Pulmonary artery endothelial cell (primary cell): ENCODE measurements around the gene ITGB3. TPM values are rescaled to one million over a fixed set of nuclear protein-coding genes. Genes with fewer than 3 reads are reported as not detected.
"Not testable (repeated sequence)": the region's sequence is repeated elsewhere in the genome, so short reads cannot be mapped to it uniquely, and the experiment has no call there.

Source experiments
- DNase-seq: peaks from one replicate; pipeline ENCODE4 v3.0.0-alpha.2; 2011; ENCODE audit warnings: low read depth, low spot score
- total RNA-seq: library from RNA; depleted of rRNA; stranded (reverse); fragments of >200 nt; gene quantifications from 2 replicates; pipeline ENCODE4 v1.2.3, GENCODE V29; 2014

Gene ITGB3
- total RNA-seq, 1 donor from 2014 or later = 104 TPM

DNA sequence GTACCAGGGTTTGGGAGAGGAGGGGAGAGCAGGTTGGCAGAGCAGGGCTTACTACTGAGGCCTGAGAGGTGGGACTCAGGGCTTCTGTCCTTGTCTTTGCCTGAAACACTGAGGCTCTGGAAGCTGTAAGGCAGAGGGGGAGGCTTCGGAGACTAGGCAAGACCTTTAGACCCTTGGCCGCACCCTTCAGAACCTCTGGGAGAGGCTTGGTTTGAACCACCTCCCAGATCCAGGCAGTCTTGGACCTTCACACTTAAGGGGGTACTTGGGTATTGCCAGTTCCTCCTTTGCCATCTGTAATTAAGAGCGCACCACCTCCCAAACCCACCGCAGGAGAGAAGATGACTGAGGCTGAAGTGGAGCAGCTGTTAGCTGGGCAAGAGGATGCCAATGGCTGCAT lies 31.6 kb upstream of the ITGB3 start:
- no peak for DNase-seq

DNA sequence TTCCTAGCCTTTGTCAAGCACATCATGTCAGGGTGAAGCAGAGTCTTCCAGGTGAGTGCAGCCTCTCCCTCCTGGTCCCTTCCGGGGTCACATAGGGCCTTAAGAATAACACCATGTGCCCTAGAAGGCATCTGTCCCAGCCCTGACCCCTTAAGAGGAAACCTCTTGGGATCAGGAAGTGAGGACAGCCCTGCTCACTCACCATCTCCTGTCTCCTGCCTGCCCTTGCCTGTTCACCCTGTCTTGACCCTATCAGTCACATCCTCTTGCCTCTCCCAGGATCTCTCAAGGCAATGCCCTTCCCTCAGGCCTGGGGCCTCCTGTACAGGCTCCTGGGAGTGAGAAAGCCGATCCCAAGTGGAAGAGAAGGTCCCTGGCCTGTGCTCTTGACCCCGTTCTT lies 30.6 kb upstream of the ITGB3 start:
- DNase-seq = peak; percentile 30

DNA sequence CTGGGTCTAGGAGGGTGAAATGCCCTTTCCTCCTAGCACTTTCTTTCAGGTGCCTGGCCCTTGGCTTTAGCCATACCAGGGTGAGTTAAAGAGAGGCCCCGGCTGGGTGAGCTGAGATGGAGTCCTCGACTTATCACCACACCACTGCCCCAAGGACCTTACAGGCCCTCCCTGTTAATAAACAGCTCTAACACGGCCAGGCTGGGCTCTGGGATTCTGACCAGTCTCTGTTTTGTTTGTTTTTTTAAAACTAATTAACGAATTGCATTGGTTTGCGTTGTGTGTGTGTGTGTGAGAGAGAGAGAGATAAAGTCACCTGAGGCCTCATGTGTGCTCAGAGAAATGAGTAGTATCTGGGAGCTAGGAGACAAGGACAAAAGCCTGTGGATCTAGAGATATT lies 30.2 kb upstream of the ITGB3 start:
- DNase-seq = no peak

DNA sequence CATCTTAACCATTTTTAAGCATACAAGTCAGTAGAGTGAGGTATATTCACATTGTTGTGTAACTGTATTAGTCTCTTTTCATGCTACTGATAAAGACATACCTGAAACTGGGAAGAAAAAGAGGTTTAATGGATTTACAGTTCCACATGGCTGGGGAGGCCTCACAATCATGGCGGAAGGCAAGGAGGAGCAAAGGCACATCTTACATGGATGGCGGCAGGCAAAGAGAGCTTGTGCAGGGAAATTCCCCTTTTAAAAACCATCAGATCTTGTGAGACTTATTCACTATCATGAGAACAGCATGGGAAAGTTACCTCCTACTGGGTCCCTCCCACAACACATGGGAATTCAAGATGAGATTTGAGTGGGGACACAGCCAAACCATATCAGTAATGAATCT lies 29.6 kb upstream of the ITGB3 start:
- not testable (repeated sequence) for DNase-seq

DNA sequence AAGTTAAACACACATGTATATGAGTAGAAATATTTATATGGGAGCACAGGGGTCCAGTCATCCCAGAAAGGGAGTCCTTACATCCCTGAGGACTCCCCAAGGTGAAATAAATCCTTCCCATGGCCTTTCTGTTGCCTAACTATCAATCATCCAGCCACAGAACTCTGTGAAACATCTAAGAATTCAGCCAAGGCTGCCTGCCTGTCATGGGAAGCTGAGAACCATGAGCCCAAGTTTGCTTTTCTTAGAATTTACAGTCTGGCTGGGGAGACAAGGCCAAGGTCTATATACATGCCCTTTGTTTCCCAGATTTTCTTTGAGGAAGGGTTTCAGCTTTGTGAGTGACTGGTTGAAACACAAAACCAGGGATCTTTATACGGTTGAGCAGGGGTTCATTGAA lies 28.7 kb upstream of the ITGB3 start:
- peak; percentile 11 for DNase-seq

DNA sequence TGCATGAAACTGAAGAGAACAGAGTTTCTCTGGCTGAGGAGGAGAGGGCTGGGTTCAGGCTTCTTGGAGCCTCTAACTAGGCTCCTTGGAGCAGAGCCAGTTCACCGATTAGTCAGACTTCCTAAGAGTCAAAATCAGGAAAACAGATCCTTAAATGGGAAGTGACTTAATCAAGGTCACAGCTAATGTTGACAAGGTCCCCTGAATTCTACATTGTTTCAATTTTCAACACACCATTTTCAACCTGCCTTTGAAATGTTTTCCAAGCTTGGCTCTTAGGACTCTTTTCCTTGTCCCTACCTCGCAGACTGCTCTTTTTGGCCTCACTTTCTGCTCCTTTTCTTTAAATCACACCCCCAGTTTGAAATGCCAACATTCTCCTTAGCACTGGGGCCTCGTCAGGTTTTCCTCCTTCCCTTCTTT lies 28.2 kb upstream of the ITGB3 start:
- DNase-seq = peak; percentile 99

DNA sequence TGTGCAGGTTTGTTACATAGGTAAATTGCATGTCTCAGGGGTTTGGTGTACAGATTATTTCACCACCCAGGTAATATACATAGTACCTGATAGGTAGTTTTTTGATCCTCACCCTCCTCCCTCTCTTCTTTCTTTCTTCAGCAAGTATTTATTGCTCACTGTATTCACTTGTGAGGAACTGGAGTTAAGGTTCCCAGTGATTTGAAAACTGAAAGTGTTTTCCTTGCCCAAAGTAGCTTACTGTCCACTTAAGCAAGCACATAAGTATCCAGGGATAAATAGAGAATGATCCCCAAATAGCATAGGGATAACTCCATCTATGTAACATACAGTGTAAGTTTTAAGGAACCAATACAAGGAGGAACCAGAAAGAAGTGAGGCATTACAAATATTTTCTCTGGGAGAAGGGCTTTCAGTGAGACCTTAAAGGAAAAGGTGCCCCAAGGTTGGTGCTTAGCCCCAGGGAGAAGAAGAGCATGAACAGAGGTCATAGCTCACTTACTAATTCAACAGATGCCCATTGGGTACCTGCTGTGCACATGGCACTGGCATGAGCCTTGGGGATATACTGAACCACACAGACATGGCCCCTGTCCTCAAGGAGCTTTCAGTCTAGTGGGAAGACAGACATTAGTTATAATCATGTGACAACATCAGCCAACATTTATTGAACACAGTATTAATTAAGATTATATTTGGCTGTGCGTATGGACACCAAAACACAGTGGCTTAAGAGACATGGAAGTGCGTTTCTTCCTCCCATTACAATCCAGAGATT lies 27.5 kb upstream of the ITGB3 start:
- no peak for DNase-seq

DNA sequence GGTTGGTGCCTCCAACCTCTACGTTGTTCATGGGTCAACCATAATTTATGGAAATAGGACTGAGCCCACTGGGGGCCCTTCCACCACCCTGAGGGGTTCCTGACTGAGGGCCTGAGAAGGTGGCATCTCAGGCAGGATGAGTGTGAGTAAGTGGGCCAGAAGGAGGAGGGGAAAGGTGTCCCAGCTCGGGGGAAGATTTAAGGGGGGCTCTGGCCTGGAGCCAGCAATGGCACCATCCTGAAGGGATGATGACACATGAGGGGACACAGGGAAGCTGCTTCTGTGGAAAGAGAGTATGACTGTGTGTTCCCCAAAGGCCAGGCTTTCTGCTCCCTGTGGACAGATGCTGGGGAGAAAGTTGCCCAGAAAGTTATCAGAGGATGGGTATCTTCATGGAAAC lies 25.8 kb upstream of the ITGB3 start:
- no peak for DNase-seq

DNA sequence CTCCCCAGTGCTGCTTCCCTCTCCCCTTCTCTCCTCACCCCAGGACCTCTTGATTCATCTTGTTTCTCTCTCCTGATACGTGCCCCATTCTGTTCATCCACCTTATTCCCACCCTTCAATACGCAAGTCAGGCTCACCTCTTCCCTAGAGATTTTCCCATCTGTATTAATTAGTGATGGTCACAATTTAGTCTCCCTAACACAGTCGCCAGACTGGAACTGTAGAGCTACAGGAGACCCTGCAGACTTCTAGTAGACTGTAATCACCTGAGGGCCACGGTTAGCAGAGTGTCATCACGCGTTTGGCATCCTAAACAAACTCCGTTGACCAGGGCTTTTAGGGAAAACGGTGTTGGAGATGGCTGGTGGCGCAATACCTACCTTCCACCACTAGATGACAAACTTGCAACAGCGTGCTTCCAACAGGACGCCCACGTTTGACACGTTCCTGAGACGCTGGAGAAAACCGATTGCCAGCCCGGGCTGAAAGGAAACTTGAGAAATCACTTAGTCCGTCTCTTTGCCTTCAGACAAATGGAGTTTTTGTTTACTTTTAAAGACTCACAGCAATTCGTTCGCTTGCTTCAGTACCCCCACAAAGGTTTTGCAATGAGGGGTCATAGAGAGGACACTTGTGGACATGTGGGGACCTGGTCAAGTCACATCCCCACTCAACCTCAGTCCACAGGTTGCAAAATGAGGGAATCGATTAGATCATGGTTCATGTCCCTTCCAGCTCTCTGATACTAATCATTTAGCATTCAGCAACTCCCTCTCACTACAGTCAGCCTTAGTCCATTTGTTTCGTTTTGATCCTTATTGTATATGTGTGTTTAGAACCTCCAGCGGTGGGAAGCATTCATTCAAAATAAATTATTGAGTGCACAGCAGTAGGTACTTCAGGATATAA lies 23.8 kb upstream of the ITGB3 start:
- DNase-seq = peak; percentile 84

DNA sequence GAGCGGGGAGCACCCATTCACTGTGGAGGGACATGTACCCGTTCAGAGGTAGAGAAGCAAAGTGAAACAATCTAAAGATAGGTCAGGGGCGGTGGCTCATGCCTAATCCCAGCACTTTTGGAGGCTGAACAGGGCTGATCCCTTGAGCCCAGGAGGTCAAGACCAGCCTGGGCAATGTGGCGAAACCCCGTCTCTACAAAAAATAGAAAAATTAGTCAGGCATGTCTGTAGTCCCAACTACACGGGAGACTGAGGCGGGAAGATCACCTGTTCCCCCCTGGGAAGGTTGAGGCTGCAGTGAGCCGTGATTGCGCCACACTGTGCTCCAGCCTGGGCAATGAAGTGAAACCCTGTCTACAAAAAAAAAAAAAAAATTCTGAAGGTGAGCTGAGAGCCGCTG lies 22.8 kb upstream of the ITGB3 start:
- DNase-seq = no peak

DNA sequence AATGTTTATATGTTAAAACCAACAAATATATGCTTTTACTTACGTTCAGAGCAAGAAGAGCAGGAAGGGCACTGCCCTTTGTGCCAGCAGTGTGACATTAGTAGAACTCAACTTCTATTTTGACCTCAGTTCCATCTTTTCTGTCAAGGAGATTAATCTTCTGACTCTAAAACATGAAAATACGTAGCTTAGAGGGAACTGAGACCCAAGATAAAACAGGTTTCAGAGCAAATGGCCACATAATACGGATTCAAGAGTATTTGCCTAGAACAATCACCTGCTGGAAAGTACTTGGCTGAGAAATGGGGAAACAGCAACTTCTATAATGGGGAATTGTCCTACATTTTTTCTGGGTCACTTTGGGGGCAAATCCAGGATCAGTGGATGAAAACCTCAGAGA lies 22.3 kb upstream of the ITGB3 start:
- DNase-seq = no peak

DNA sequence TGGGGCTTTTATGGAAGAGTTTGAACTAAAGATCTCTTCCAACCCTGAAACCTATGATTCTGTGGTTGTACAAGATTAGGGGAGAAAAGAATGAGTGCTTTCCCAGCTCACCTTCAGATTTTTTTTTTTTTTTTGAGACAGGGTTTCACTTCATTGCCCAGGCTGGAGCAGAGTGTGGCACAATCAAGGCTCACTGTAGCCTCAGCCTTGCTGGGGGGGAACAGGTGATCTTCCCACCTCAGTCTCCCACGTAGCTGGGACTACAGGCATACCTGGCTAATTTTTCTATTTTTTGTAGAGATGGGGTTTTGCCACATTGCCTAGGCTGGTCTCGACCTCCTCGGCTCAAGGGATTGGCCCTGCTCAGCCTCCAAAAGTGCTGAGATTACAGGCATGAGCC lies 21.8 kb upstream of the ITGB3 start:
- no peak for DNase-seq

DNA sequence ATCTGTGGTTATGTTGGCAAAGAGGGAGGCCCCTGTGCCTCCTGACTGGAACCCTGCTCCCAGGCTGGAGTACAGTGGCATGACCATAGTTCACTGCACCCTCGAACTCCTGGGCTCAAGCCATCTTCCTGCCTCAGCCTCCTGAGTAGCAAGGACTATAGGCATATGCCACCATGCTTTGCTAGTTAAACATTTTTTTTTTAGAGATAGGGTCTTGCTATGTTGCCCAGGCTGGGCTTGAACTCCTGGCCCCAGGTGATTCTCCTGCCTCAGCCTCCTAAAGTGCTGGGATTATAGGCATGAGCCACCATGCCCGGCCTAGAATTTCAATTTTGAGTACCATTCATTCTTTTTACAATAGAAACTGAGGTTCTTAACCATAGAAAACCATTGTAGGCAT lies 21.2 kb upstream of the ITGB3 start:
- DNase-seq = no peak

DNA sequence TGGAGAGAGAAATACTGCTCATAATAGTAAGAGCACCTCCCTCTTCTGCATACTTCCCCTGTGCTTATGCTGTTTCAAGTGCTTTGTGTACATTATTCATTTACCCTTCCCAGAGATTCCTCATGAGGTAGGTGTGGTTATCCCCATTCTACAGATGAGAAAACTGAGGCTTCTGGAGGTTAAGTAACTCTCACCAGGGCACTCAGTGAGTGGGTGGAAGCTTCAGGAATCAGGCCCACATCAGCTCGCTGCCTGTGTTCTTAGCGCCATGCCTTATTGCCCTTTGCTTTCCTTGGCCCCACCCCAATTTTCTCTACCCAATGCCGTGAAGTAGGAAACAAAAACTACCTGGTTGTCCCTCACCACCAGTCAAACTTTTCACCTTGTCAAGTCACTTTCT lies 18.1 kb upstream of the ITGB3 start:
- no peak for DNase-seq

DNA sequence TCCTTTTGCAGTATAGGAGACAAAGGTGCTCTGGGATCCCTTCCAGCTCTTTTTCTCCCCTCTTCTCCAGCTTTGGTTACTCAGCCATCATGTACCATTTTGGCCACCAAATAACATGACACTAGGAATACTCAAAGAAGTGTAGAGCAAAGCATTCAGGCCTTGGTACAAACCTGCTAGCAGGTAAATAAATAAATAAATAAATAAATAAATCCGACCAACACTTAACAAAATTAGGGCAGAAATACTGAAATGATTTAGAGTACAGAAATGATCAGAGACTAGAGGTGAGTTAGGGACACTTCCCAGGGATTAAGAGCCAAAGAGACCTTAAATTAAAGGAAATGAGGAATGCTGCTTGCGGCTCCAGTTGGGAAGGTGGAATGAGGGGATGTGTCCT lies 17.7 kb upstream of the ITGB3 start:
- DNase-seq = no peak

DNA sequence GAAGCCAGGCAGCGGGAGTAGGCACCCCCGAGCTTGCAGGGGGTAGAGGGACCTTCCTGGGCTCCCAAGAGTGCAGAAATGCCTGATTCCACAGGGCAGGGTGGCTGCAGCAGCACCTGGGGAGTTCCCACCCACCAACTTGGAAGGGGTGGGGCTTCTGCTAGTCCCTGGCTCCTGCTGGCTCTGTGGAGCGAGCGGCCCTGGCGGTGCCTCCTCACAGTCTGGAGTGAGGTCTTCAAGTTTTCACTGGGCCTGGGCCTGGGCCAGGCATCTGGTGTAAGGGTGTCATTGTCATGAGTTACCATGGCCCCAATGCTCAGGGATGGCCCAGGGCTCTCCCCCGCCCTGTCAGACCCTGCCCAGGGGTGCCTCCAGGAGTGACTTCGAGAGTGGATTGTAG lies 15.8 kb upstream of the ITGB3 start:
- DNase-seq = no peak

DNA sequence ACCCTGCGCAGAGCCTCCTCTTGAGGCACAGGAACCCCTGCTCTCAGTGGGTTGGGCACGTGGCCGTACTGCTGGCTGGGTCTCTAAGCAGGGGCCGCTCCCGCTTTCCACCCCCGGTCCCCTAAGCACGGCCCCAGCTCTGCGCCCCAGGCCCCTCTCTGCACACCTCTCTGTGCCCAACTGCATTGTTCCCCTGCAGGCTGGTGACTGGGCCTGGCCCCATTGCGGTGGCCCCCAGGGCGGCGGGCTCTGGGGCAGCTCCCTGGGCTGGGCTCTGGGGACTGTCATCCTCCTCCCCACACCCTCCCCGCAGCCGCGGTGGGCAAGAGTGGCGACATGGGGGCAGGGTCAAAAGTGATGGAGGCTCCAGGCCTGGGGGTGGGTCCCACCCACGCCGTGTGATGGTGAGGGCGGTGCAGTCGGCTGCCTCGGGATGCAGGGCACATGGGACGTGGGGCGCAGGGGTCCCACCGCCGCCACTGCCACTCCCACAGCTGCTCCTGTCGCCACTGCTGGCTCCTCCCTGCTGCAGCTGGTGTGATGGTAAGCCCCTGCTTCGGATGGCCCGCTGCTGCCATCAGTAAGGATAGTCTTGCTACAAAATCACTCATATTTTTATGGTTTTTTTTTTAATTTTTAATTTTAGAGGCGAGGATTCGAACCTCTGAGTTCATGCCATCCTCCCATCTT lies 15.2 kb upstream of the ITGB3 start:
- no peak for DNase-seq

DNA sequence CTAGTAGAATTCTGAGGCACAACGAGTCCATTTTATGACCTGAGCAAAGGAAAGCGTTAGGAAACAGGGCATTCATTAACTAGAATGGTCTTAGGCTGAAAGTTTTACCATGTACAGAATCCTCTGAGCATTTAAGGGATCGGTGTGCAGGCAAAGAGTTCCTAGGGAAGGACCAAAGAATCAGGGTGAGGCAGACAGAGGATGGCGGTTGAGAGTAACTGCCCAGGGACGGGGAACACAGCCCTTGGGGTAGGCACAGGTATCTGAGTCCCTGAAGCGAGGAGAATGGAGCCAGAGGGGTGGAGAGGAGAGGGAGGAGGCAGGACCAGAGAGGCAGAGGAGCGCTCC lies 14.0 kb upstream of the ITGB3 start:
- DNase-seq = no peak

DNA sequence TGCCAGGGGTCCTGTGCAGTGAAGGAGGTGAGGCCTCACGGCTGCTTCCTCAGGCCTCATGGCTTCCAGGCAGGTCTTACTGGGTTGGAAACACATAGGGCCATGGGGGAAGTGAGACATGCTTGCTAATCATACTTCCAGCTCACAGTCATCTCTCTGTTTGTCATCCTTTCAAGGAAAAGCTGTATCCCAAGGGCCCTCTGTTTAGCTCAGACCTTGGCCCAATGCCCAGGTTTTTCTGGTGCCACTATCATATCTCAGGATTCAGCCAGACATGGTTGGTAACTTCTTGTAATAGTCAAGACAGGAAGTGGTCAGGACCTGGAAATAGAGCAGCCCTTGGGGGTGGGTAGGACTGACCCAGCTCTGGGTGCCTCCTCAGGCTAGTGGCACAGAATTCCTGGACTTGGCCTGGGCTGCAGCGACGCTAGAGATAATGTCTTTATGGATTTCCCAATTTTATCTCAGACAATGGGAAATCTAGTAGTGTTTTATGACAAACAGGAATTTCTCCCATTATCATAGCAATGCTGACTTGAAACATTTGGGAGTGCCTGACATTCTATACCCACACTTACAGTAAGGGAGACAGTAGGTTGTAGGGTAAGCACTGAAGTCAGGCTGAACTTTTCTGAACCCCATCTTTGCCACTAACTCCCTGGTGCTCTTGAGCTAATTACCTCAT lies 13.5 kb upstream of the ITGB3 start:
- peak; percentile 97 for DNase-seq

DNA sequence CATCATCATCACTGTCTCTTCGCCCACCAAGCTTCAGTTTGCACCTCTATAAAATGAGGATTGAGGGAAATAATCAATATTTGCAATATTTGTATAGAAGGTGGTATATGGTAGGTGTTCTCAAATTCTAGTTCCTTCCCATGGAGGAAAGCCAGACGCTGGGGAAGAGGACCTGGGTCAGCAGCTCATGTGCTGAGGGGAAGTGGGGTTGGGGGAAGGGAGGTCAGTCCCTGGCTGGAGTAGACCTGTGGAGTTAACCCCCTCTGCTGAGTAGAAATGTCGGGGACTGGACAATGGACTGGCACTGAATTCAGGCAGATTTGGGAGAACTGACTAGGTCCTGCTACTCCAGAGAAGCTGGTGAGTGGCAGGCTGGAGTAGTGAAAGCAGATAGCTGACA lies 12.8 kb upstream of the ITGB3 start:
- no peak for DNase-seq

DNA sequence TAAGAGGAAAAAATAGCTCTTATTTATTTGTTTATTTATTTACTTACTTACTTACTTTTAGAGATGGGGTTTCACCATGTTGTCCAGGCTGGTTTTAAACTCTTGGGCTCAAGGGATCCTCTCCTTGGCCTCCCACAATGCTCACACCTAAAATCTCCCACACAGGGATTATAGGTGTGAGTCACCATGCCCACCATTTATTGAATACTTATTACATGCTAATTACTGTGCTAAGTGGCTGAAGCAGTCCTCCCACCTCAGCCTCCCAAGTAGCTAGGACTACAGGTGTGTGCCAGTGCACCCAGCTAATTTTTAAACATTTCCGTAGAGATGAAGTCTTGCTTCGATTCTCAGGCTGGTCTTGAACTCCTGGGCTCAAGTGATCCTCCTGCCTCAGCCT lies 11.0 kb upstream of the ITGB3 start:
- DNase-seq = no peak
